GM18873 (cell line): ENCODE data around the gene DLG2.

Experiments
- ATAC-seq: cut with Tn5 transposase; IDR thresholded peaks from one replicate; pipeline ENCODE4 v1.9.1; 2021; ENCODE audit warnings: mild to moderate bottlenecking, moderate library complexity, moderate number of reproducible peaks; ENCODE audit not compliant: unreplicated experiment, low FRiP score

Gene DLG2

DNA sequence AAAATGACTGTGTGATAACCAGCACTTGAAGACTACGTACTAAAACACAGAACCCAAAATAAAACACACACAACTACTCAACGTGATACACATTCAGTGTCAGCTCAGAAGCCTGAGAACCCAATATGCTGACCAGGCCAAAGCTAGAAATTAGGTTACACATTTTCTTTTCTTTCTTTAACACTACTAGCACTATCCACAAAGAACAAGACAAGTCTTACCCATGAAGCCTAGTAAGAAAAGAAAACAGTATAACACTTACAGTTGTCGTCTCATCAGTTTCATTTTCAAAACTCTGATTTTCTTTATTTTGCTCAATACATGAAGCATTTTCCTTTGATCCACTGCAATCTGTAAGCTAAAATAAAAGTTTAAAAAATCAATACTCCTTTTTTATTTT lies 472.9 kb downstream of the DLG2 start:
- no peak for ATAC-seq

DNA sequence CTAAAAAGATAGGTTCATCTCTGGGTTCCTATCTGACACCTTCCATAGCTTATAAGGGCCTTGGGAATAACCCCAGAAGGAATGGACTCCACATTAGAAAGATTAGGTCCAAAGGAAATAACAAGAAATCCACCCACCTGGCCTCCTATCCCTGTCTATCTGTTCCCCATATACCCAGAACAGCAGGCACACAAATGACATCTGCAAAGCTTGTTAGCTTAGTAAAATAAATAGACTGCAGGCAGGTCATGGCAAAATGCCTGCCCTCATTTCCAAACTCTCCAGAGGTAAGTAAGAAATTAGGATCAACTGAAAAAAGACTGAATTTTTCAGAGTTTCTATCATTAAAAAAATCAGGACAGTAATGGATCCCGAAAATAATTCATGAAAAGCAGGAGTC lies 489.5 kb downstream of the DLG2 start:
- ATAC-seq = no peak

- no peak for ATAC-seq
Observed at GRCh38 chr11:85133636-85134035, 493.5 kb downstream of the DLG2 start.

- ATAC-seq = no peak
Observed at GRCh38 chr11:85132851-85133585, 494.1 kb downstream of the DLG2 start.

DNA sequence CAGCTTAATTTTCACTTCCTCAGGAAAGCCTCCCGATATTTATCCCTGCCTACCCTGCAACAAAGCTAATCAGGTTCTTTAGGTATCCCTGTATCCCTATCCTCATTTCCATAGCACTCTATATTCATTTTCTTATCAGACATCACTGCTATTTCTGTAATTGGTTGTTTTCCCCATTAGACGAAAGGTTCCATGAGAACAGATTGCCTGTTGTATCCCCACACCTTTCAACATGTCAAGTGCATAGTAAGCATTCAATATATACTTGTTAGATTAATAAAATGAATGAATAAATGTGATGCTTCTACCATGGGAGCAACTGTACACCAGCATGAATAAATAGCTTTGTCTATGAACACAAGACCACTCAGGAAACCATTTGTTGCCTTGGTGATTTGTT lies 499.8 kb downstream of the DLG2 start:
- ATAC-seq = no peak

DNA sequence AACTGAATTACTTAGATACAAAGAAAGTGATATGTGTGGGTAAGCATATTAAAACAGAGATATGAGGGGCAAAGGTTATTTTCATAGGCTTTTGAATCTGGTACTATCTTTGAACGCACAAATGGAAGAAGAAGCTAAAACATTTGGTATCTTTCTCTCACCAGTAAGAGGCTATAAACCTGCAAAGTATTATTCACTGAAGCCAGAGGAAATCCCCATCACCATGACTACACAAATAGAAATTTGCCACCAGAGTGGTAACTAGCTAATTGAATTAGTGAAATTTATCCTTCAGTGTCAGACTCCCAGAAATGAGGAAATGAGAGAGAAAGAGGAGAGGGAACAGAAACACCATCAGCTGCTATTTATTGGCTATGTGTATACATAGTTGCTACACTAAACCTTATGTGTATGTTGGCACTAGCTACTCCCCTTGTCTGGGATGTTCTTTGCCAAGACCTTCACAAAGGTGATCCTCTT lies 503.4 kb downstream of the DLG2 start:
- peak; percentile 94 for ATAC-seq

- ATAC-seq = no peak
Observed at GRCh38 chr11:85118151-85118550, 509.0 kb downstream of the DLG2 start.

DNA sequence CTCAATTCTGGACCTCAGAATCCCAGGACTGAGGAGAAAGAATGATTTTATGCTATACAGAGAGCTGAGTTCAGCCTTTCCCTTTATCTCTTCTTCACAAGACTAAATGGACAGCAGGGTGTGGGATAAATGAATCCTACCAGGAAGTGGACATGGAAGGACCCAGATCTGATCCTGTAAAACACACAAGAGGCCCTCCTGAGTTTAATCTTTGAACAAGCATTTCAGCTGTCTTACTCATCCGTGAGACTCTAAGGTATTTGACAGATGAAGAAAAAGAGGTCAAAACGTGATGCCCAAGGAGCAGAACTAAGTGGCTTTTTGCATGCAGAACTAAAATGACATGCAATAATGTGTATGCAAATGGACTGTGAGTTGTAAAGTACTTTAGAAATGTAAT lies 511.3 kb downstream of the DLG2 start:
- no peak for ATAC-seq

DNA sequence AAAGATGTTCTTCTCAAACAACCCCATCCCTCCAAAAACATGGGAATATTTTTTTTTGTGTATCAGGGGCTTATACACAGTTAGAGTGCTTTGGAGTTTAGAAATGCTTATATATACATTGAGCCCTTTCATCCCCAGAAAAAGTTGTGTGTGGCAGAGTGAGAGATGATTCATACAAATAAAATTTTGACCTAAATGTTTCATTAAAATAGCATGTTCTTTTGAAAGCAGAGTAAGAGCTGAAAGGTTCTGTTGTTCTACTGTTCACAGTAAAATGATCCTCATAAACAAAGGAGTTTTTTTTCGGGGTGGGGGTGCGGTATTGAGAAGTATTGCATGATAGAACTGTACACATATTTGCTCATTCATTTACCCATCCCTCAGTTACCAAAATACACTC lies 512.4 kb downstream of the DLG2 start:
- ATAC-seq = no peak

DNA sequence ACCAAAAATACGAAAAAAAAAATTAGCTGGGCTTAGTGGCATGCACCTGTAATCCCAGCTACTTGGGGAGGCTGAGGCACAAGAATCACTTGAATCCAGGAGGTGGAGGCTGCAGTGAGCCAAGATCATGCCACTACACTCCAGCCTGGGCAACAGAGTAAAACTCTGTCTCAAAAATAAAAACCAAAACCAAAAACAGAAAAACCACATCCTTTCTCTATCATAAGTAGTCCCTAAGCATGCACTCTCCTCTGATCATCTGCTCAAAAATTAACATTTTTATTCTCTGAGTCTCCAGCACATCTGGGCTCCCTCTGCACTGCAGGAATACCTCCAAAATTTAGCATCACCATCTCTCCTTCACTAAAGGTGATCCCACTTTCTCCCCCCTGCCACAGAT lies 516.9 kb downstream of the DLG2 start:
- peak; percentile 98 for ATAC-seq

DNA sequence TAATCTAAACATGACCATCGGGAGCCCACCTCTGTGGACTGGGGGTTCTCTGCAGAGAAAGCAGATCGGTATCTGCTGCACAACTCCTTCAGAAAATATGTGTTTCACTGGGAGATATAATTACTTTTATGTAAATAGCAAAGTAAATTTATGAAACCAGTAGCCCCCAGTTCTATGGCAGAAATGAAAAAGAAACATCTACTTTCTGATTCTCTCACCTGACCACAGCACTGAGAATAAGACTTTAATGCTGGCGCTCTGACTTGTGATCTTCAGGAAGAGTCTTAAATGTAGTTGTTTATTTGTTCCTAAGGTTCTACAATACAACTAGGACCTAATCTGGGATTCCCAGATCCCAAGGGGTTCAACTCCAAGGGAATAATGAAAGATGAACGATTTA lies 518.0 kb downstream of the DLG2 start:
- peak; percentile 60 for ATAC-seq

DNA sequence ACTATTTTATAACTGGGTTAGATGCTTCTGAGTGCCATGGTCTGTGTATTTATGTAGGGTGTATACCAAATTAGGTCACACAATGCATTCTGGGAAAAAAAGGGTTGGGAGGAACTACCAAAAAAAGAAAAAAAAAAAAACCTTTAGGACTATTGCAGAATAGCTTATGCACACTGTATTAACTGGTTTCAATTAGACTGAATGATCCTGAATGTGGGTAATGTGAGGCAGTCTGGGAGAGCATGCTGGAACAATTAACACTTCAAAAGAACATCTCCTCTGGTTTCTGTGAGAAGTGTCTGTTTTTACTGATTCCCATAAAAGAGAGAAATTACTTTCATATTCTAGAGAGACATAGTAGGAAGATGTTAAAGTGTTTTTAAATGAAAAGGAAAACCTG lies 521.3 kb downstream of the DLG2 start:
- ATAC-seq = no peak

GRCh38 chr11:85099522-85099921 lies 527.6 kb downstream of the DLG2 start:
- ATAC-seq = no peak

- ATAC-seq = no peak
Observed at GRCh38 chr11:85098996-85099395, 528.1 kb downstream of the DLG2 start.

- peak; percentile 63 for ATAC-seq
Observed at GRCh38 chr11:85096939-85097338, 530.2 kb downstream of the DLG2 start.

DNA sequence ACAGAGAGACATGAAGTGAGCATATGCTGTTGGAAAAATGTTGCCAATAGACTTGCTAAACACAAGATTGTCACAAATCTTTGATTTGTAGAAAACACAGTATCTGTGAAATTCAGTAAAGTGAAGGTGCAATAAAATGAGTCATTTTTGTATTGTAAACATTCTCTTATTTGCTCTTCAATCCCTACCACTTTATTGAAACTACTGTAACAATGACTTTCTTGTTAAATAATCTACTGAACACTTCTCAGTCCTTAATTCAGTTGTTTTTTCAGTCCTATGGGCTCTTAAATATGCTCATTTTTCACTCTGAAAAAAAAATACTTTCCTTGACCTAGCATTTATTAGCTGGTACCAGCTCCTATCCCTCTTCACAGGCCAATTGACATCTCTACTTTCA lies 531.9 kb downstream of the DLG2 start:
- ATAC-seq = no peak

DNA sequence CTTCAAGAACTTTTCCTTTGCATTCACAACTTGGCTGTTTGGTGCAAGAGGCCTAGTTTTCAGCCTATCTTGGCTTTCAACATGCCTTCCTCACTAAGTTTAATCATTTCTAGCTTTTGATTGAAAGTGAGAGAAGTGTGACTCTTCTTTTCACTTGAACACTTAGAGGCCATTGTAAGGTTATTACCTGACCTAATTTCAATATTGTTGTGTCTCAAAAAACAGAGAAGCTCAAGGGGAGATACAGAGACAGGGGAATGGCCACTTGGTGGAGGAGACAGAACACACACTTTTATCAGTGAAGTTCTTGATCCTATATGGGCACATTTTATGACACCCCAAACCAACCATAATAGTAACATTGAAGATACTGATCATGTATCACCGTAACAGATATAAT lies 532.3 kb downstream of the DLG2 start:
- ATAC-seq = no peak

GRCh38 chr11:85089654-85090053 lies 537.5 kb downstream of the DLG2 start:
- no peak for ATAC-seq

GRCh38 chr11:85088286-85088685 lies 538.9 kb downstream of the DLG2 start:
- ATAC-seq = no peak

DNA sequence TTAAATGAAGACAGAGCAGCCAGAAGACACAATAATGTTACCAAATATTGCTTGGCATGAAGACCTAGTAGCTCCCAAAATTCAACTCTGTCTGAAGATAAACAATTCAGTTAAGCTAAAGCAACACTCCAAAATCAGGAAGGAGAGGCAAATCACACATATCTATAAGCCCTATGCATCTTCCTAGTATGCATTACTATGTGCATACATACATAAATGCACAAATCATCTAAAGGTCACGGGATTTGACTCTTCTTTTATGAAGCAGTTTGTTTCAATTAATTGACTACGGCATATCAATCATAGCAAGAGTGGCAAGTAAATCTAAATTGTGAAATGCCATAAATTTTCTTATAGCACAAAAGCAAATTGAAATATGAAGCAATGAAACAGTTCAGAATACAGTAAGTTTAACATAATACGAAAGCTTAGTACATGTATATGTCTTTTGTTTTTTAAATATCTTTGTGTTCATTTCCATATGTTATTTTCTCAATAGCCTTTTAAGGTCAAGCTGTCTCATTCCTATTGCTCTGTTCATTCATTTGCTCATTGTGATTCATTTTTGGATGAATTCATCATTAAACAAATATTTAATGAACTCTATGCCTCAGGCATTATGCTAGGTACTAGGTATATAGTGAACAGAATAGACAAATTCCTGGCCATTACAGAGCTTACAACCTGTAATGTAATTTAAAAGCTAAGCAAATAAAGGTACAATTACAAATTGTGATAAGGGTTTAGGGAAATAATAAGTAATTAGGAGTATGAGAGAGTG lies 540.5 kb downstream of the DLG2 start:
- ATAC-seq = no peak

DNA sequence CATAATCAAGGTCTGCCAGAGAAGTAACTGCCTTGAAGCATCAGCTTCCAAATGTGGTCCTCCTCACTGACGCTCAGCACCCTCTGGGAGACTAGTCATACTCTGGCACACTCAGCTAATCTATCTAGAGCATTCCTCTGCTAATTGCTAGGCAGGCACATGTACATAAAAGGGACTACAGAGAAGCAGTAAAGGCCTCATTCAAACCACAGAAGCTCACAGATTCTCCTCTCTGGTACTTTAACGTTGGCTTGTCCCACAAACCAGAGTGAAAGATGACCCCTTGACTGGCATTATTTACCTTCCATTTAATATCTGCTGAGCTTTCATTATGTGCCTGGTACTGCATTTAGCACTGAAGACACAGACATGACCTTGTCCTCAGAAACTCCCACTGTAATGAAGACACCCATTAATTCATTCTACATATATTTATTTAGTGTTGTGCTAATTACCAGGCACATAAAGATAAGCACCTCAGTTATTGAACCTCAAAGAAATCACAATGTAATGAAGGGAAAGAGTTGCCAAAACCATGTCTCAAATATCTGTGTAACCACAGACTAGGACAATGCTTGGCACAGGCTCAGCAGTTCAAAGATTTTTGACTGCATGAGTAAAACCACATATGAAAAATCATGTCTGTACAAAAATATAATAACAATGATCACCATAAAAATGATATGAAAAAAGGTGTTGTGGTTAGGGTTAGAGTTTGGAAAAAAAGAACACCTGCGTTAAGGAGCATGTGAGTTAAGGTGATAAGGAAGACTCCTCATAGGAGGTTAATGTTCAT lies 550.4 kb downstream of the DLG2 start:
- ATAC-seq = no peak
